ENCODE measurements around the gene SMYD3.

DNA sequence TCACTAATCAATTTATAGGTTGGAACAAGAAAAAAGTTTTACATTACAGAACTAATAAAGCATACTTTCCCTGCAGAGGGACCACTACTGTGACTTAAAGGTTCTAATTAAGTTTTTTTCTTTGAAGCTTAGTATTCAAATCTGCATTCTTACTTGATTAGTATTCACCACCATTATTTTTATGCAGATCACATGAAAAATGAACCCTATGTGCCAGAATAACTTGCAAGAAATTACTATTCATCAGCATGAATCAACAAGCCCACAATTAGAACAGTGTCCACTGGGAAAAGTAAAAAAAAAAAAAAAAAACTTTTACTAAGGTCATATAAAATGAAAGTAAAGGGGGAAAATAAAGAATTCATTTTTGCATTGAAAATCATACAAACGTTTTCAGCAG lies 90.8 kb downstream of the SMYD3 start:
- TF ChIP-seq POLR2A (IDR thresholded peaks at IDR 0.05; ENCODE audit: low read length) (no peak), GATA1 (IDR thresholded peaks at IDR 0.05; ENCODE audit: low read depth, low read length) (no peak)
